Activated naive CD4-positive, alpha-beta T cell treated with anti-CD3 and anti-CD28 coated beads, Interleukin-2, amount 10 ng/mL, durations not matched to agents 7 days and 5 days (primary cell): Measurements from ENCODE around the gene GMIP.
"Not testable (repeated sequence)": the region's sequence is repeated elsewhere in the genome, so short reads cannot be mapped to it uniquely, and the experiment has no call there.

Experiments used
- CTCF ChIA-PET: fragments of 350-600 bp; sonication (Branson Sonifier 250); formaldehyde crosslinking; loops from one replicate; lab custom pipeline; 2021; ENCODE audit warnings: antibody characterized with exemption; lab: Charles Lee
- DNase-seq: peaks from one replicate; pipeline ENCODE4 v3.0.0-alpha.2; 2020
- H3K27ac Mint-ChIP-seq: one replicate; pipeline ENCODE4 v1.8.0; 2021; ENCODE audit warnings: mild to moderate bottlenecking, moderate library complexity, mixed read lengths
- H3K27me3 Mint-ChIP-seq: one replicate; pipeline ENCODE4 v1.8.0; 2021; ENCODE audit warnings: mild to moderate bottlenecking, mixed read lengths
- H3K36me3 Mint-ChIP-seq: one replicate; pipeline ENCODE4 v1.8.0; 2021; ENCODE audit warnings: mixed read lengths
- H3K4me1 Mint-ChIP-seq: one replicate; pipeline ENCODE4 v1.8.0; 2021; ENCODE audit warnings: mixed read lengths
- H3K4me3 Mint-ChIP-seq: one replicate; pipeline ENCODE4 v1.8.0; 2021; ENCODE audit warnings: mild to moderate bottlenecking, moderate library complexity, mixed read lengths
- H3K9me3 Mint-ChIP-seq: one replicate; pipeline ENCODE4 v1.8.0; 2021; ENCODE audit warnings: mixed read lengths

The GMIP gene

DNA sequence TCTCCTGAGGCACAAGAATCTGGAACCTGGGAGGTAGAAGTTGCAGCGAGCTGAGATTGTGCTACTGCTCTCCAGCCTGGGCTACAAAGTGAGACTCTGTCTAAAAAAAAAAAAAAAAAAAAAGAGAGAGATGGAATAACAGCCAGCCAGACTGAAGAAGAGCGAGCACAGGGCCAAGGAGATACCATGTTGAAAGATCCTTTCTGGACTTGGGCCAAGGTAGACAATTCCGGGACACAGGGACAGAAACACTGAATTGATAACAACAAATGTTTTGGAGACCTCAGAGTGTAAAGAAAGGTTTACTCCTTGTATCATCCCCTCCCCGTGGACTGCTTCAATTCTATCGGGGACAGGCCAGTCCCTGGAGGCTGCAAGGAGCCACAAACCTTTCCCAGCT lies 20.1 kb downstream of the GMIP start:
- DNase-seq, result no peak
- Mint-ChIP-seq H3K9me3 (no peaks in the 10 kb centered on the region), H3K36me3 (peaks cover 30% of the 10 kb centered on the region), H3K4me3 (no peak overlapping the region), H3K27ac (peak overlapping the region; percentile 24), H3K4me1 (peaks cover 47% of the 10 kb centered on the region), H3K27me3 (peaks cover 4% of the 10 kb centered on the region)
- CTCF ChIA-PET, result no interaction called here

DNA sequence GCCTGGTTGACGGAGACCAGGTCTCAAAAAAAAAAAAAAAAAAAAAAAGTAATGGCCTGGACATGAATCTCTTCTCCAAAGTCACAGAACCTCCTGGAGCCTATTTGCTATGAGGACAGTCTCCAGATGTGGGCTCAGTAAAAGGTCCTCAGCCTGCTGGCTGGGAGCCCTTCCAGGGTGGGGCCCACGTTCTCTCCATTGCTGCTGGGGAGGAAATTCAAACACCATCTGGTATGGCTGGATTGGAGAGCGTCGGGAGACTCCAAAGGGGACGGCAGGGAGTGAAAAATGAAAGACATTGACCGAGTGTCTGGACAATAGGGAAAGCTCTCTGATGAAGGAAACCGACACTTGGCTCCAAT lies 23.6 kb downstream of the GMIP start:
- no peak overlapping the region for H3K27ac Mint-ChIP-seq
- CTCF ChIA-PET, result no interaction called here

DNA sequence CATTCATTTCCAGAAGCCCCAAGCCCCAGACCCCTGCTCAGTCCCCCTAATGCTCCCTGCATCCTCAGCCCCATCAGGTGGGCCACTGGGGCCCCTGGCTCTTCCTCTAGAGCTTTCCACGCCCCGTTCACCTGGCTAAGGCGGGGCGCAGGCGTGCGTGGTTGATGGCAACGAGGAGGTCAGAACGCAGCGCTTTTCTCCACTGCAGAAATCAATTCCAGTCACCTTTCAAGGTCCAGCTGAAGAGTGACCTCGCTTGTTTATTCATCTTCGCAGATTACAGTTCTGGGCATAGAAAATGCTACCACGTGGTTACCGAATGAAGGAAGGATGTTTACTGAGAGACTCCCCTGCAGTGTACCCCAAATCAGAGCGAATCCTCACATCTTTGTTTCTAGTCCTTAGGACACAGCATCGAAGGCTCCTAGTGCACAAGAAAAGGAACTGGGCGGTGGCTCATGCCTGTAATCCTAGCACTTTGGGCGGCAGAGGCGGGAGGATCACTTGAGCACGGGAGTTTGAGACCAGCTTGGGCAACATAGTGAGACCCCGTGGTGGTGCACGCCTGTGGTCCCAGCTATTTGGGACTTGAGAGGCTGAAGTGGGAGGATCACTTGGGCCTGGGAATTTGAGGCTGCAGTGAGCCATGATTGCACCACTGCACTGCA lies 24.1 kb downstream of the GMIP start:
- DNase-seq, result no peak
- no peaks in the 10 kb centered on the region for H3K27me3 Mint-ChIP-seq
- H3K4me3 Mint-ChIP-seq, result peak overlapping the region; percentile 90
- CTCF ChIA-PET, result interaction anchor here (1.7 kb wide), 1 partner anchor 8 kb away, joined by 3 read pairs; no protein-coding TSS in a partner anchor
- H3K4me1 Mint-ChIP-seq, result peaks cover 52% of the 10 kb centered on the region
- peaks cover 22% of the 10 kb centered on the region for H3K36me3 Mint-ChIP-seq
- peak overlapping the region; percentile 5 for H3K27ac Mint-ChIP-seq
- no peaks in the 10 kb centered on the region for H3K9me3 Mint-ChIP-seq

More for the DNA sequence above, 23.6 kb downstream of the GMIP start:
- DNase-seq, result no peak
- Mint-ChIP-seq H3K36me3 (peaks cover 25% of the 10 kb centered on the region), H3K4me1 (peaks cover 52% of the 10 kb centered on the region), H3K9me3 (no peaks in the 10 kb centered on the region), H3K4me3 (no peak overlapping the region), H3K27me3 (no peaks in the 10 kb centered on the region)

DNA sequence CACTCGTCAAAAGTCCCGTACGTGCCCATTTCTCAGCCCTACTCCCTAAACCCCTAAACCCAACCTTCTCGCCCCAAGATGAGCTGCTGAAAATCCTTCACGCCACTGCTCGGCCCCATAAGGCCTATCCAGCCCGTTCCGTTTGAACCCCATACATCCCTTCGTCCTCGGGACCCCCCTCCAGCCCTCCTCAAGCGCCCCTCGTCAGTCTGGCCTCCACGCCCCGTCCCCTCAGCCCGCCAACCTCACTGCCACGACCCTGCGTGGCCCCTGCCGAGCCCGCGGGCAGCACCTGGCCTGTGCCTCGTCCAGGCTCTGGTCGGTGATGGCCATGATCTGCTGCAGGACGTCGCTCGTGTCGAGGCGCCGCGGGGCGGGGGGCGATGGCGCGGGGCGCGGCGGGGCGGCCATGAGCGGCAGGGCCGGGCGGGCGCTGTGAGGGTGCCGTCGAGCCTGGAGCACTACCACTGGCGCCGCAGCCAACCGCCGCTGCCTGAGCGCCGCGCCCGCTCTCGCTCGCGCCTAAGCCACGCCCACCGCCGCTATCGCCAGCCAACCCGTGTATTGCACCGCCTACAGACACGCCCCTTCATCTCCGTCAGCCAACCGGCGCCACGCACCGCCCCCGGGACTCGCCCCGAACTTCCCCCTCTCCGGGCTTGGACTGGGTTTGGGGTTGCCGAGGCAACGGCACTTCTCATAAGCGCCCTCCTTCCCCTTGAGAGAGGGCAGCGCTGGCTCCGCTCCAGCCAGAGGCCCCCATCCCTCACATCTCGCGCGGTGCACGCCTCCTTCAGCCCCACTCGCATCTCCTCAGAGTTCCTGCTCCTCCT lies 25.0 kb downstream of the GMIP start, which contains the start of gene PBX4:
PBX4 (minus strand) TSS at position 469 of the 833 bp plus-strand sequence; CDS start at position 411, 58 bp downstream.
- H3K4me1 Mint-ChIP-seq, result peaks cover 49% of the 10 kb centered on the region
- DNase-seq, result peak; percentile 99
- H3K27ac Mint-ChIP-seq, result peak within 1 kb of the TSS; percentile 80
- peak within 1 kb of the TSS; percentile 90 for H3K4me3 Mint-ChIP-seq
- peaks cover 19% of the 10 kb centered on the region for H3K36me3 Mint-ChIP-seq
- no peaks in the 10 kb centered on the region for H3K27me3 Mint-ChIP-seq
- no peaks in the 10 kb centered on the region for H3K9me3 Mint-ChIP-seq
- CTCF ChIA-PET, result interaction anchor here (1.7 kb wide), 1 partner anchor 9 kb away, joined by 3 read pairs; no protein-coding TSS in a partner anchor

DNA sequence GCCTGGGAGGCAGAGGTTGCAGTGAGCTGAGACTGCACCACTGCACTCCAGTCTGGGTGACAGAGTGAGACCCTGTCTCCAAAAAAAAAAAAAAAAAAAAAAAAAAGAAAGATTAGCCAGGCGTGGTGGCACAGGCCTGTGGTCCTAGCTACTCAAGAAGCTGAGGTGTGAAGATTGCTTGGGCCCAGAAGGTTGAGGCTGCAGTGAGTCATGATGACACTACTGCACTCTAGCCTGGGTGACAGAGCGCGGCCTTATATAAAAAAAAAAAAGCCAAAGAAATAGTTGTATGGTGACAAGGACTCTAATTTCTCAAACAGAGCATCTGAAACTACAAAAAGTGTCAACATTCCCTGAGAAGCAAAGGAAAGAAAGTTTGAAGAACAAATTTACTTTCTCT lies 28.4 kb downstream of the GMIP start:
- no peak for DNase-seq
- CTCF ChIA-PET, result no interaction called here
- H3K27me3 Mint-ChIP-seq, result no peaks in the 10 kb centered on the region

DNA sequence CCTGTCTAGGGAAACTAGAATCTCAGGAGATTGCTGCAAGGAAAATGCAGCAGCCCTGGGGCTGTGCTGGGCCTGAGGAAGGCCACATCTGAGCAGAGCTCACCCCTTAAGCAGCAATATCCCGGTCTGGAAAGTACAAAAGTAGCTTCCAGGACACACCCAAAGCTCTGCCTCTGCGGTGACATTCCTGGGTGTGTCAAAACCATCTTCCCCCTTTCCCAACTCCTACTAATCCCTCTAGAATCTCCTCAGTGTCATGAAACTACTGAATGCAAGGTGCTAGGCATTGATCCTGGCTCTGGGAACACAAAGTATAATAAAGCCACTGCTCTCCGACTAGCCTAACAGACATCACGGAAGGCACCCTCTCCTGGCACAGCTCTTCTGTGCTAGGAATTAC lies 30.0 kb downstream of the GMIP start:
- Mint-ChIP-seq H3K27me3 (no peaks in the 10 kb centered on the region), H3K4me3 (no peak overlapping the region), H3K27ac (no peak overlapping the region), H3K9me3 (no peaks in the 10 kb centered on the region), H3K4me1 (peaks cover 60% of the 10 kb centered on the region), H3K36me3 (peaks cover 38% of the 10 kb centered on the region)
- CTCF ChIA-PET, result interaction anchor here (1.1 kb wide), 1 partner anchor 8 kb away, joined by 3 read pairs; no protein-coding TSS in a partner anchor
- DNase-seq, result no peak

More for the DNA sequence above, 28.4 kb downstream of the GMIP start:
- Mint-ChIP-seq H3K9me3 (no peaks in the 10 kb centered on the region), H3K27ac (peak overlapping the region; percentile 12), H3K36me3 (peaks cover 26% of the 10 kb centered on the region), H3K4me3 (peak overlapping the region; percentile 2), H3K4me1 (peaks cover 58% of the 10 kb centered on the region)

DNA sequence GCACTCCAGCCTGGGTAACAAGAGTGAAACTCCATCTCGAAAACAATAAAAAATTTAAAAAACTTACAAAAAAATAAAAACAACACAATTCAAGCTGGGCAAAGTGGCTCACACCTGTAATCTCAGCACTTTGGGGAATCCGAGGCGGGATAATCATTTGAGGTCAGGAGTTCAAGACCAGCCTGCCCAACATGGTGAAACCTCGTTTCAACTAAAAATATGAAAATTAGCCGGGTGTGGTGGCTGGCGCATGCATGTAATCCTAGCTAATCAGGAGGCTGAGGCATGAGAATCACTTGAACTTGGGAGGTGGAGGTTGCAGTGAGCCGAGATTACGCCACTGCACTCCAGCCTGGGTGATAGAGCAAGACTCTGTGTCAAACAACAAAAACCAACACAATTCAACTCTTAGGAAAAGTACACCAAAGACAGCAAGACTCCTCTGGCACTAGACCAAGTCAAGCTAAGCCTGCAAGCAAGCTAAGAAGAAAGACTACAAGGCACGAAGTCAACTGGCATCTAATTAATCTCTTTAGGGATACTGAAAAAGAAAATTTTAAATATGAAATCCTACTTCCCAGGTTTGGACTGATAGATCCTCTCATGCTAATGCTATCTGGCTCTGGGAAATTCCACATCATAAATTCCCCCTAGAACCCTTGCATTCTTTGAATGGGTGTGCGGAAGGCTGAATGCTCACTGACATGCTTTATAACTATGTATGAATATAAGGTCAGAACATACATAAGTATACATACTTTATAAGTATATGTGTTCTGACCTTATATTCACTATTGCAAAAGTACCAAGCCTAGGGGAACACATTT lies 32.9 kb downstream of the GMIP start:
- H3K27me3 Mint-ChIP-seq, result no peaks in the 10 kb centered on the region
- peak overlapping the region; percentile 21 for H3K27ac Mint-ChIP-seq
- no peak overlapping the region for H3K4me3 Mint-ChIP-seq
- no peaks in the 10 kb centered on the region for H3K9me3 Mint-ChIP-seq
- peaks cover 47% of the 10 kb centered on the region for H3K36me3 Mint-ChIP-seq
- CTCF ChIA-PET, result interaction anchor here (1.0 kb wide), 1 partner anchor 10 kb away, joined by 3 read pairs; no protein-coding TSS in a partner anchor
- no peak for DNase-seq
- peaks cover 63% of the 10 kb centered on the region for H3K4me1 Mint-ChIP-seq

DNA sequence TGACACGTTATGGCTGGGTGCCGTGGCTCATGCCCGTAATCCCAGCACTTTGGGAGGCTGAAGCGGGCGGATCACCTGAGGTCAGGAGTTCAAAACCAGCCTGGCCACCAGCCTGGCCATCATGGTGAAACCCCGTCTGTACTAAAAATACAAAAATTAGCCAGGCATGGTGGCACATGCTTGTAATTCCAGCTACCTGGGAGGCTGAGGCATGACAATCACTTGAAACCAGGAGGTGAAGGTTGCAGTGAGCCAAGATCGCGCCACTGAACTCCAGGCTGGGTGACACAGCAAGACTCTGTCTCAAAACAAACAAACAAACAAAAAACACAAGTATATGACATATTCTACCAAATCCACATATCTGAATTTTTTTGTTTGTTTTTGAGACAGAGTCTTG lies 36.8 kb downstream of the GMIP start:
- Mint-ChIP-seq H3K36me3 (peaks cover 37% of the 10 kb centered on the region), H3K4me3 (peak overlapping the region; percentile 27), H3K27ac (peak overlapping the region; percentile 94), H3K4me1 (peaks cover 70% of the 10 kb centered on the region)
- H3K27me3 Mint-ChIP-seq, H3K9me3 Mint-ChIP-seq, DNase-seq: not testable (repeated sequence)
- CTCF ChIA-PET, result interaction anchor here (1.0 to 1.9 kb wide), 4 partner anchors 37 to 75 kb away, joined by 3 to 7 read pairs (median 3); partner anchors contain the start of gene GMIP

DNA sequence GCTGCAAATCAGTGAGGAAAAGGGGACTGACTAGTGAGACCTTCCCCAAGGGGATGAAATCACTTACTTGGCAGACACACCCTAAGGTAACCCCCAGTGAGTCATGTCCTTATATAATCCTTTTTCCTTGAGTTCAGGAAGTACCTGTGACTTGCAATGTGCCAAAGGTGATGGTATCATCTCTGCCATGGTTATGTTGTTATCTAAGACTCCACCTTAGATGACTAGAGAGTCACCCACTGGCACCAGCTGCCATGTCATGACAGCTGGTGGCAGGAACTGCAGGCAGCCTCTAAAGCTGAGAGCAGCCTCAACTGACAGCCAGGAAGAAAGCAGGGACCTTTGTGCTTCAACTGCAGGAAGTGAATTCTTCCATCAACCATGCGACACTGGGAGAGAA lies 37.4 kb downstream of the GMIP start:
- peaks cover 2% of the 10 kb centered on the region for H3K9me3 Mint-ChIP-seq
- H3K36me3 Mint-ChIP-seq, result peaks cover 42% of the 10 kb centered on the region
- peak overlapping the region; percentile 27 for H3K4me3 Mint-ChIP-seq
- CTCF ChIA-PET, result interaction anchor here (1.0 to 1.9 kb wide), 3 partner anchors 38 to 74 kb away, joined by 3 to 7 read pairs (median 3); partner anchors contain the start of gene GMIP
- H3K27me3 Mint-ChIP-seq, result no peaks in the 10 kb centered on the region
- peak overlapping the region; percentile 94 for H3K27ac Mint-ChIP-seq
- DNase-seq, result peak; percentile 64
- H3K4me1 Mint-ChIP-seq, result peaks cover 77% of the 10 kb centered on the region

DNA sequence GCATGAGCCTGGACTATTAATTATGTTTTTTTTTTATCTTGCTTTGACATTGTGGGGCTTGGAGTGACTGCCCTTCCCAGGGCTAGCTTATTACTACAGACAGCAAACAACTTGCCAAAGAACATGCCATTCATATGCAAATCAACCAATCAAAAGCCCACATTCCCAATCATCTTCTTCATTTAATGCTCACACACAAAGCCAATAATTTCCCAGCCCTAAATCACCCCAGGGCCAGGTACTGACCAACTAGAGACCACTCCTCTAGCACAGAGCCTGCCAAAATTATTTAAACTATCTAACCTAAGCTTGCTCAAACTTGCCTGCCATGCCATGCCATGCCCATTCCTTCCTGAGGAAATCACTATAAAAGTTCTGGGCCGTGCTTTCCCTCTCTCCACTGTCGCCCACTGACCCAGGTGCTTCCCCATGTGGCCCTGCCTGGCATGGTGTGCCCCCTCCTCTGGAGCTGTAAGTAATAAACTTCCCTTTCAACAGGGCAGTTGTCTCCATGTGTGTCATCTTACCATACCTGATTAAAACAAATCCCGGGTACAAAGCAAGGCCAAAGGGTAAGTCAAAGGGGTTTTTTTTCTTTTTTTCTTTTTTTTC lies 40.6 kb downstream of the GMIP start:
- peaks cover 4% of the 10 kb centered on the region for H3K9me3 Mint-ChIP-seq
- no peak overlapping the region for H3K4me3 Mint-ChIP-seq
- H3K4me1 Mint-ChIP-seq, result peaks cover 84% of the 10 kb centered on the region
- H3K27me3 Mint-ChIP-seq, result no peaks in the 10 kb centered on the region
- H3K36me3 Mint-ChIP-seq, result peaks cover 30% of the 10 kb centered on the region
- CTCF ChIA-PET, result interaction anchor here (1.6 kb wide), 1 partner anchor 14 kb away, joined by 7 read pairs; no protein-coding TSS in a partner anchor
- peak overlapping the region; percentile 78 for H3K27ac Mint-ChIP-seq
- DNase-seq, result no peak

DNA sequence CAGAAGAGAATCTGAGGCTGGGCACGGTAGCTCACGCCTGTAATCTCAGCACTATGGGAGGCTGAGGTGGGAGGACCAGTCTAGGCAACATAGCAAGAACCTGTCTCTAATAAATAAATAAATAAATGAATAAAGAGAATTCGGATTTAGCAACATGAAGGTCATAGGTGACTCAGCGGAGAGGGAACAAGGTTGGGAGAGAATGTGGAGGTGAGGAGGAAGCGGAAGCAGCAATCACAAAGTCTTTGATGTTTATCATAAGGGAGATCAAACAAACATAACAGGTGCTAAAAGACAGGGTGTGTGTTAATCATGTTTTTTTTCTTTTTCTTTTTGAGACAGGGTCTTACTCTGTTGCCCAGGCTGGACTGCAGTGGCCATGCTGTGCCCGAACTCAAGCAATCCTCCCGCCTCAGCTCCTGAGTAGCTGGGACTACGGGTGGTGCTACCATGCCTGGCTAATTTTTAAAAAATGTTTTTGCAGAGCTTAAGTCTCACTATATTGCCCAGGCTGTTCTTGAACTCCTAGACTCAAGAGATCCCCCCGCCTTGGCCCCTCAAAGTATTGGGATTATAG lies 41.2 kb downstream of the GMIP start:
- H3K27me3 Mint-ChIP-seq, result no peaks in the 10 kb centered on the region
- peak overlapping the region; percentile 78 for H3K27ac Mint-ChIP-seq
- H3K36me3 Mint-ChIP-seq, result peaks cover 34% of the 10 kb centered on the region
- CTCF ChIA-PET, result interaction anchor here (1.6 kb wide), 1 partner anchor 13 kb away, joined by 7 read pairs; no protein-coding TSS in a partner anchor
- peaks cover 85% of the 10 kb centered on the region for H3K4me1 Mint-ChIP-seq
- DNase-seq, result peak; percentile 58
- H3K9me3 Mint-ChIP-seq, result peaks cover 4% of the 10 kb centered on the region
- H3K4me3 Mint-ChIP-seq, result no peak overlapping the region

DNA sequence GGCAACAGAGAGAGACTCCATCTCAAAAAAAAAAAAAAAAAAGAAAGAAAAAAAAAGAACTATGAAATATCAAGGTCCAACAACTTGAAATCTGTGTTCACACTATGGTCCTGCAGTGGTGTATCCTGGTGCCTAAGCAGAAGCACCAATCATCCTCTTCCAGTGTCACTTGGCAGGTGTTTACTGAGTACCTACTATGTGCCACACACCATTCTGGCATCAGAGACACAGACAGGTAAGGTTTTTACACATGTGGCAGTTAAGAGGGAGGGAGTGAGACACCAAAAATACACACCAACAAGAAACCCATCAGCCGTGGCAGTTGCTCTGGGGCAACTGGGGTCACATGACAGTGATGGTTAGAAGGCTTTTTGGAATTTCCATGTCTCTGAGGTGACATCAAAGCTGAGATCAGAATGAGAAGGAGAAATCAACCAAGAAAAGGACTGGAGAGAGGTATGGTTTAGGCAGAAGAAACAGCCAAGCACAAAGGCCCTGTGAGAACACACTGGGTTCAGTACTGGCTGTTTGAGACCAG lies 42.6 kb downstream of the GMIP start:
- Mint-ChIP-seq H3K27me3 (no peaks in the 10 kb centered on the region), H3K36me3 (peaks cover 32% of the 10 kb centered on the region), H3K27ac (peak overlapping the region; percentile 78), H3K4me3 (no peak overlapping the region), H3K9me3 (peaks cover 4% of the 10 kb centered on the region), H3K4me1 (peaks cover 82% of the 10 kb centered on the region)
- CTCF ChIA-PET, result interaction anchor here (0.9 kb wide), 1 partner anchor 46 kb away, joined by 3 read pairs; no protein-coding TSS in a partner anchor
- DNase-seq, result no peak
